ENCODE results near the gene MERTK. TPM values are rescaled to one million over a fixed set of nuclear protein-coding genes. Genes with fewer than 3 reads are reported as not detected.
A peak's percentile ranks its signal among the peaks of the same experiment; 100 is the strongest.

The MERTK gene
- total and polyA plus RNA-seq, 2 of the 13 experiments (the other 11 are each of a cell fraction or from before 2014, with no cell fraction given), result 37.3 to 44.7 TPM

GRCh38 chr2:112047537-112048235 is 149.3 kb downstream of the MERTK start:
- no peak overlapping the region for H3K27ac ChIP-seq (ENCODE audit: extremely low read length, insufficient read depth, low read length)
- H3K4me1 ChIP-seq (ENCODE audit: insufficient read depth, low read length), result peaks cover 35% of the 10 kb centered on the region
- peak overlapping the region in 2 of 3 experiments; percentile 5 to 49; a peak in 3 of 6 replicates for H3K4me3 ChIP-seq (replicated peaks in 1 of 3; ENCODE audit: insufficient read depth in 1 of 3, low read depth in 2 of 3, low read length in 3 of 3)
- peak overlapping the region; percentile 82 for H3K4me2 ChIP-seq (ENCODE audit: low read depth, low read length)
- no peaks in the 10 kb centered on the region for H4K20me1 ChIP-seq (ENCODE audit: insufficient read depth, low read length)
- peak overlapping the region; percentile 90 for H2AFZ ChIP-seq (ENCODE audit: low read length)
- FAIRE-seq, result no peak
- POLR2A ChIA-PET, result interaction anchor here (0.7 to 1.9 kb wide), 5 partner anchors 61 to 163 kb away, joined by 3 to 7 read pairs (median 5); no protein-coding TSS in a partner anchor
- BruUV-seq (replicated peaks), result no TSS peak
- peaks cover 19% of the 10 kb centered on the region for H3K9me3 ChIP-seq (ENCODE audit: low read length)
- in situ Hi-C loops (cut with HindIII; ENCODE audit: extremely low pct_ligation_motif_present, low pct_unique_long_range_greater_than_20kb), result no loop called here
- H3K27me3 ChIP-seq (ENCODE audit: control insufficient read depth in 1 of 2, insufficient read depth in 2 of 2, low read length in 2 of 2), result no peaks in the 10 kb centered on the region
- DNase-seq (ENCODE audit: low spot score), result peak; percentile 76
- H3K9ac ChIP-seq (ENCODE audit: insufficient read depth, low read depth, low read length), result peak overlapping the region; percentile 39
- 15% methylated on average over 7 of the region's 7 CpGs for WGBS (ENCODE audit: low lambda C conversion rate)
- H3K36me3 ChIP-seq (replicated peaks in 1 of 2; ENCODE audit: control insufficient read depth in 1 of 2, insufficient read depth in 2 of 2, low read length in 2 of 2), result no peaks in the 10 kb centered on the region
- CTCF ChIA-PET (ENCODE audit: low intra/inter-chr PET ratio, low total read pairs), result interaction anchor here (1.4 to 3.1 kb wide), 2 partner anchors 150 to 159 kb away, joined by 5 to 50 read pairs; partner anchors contain the start of gene MERTK
- intact Hi-C loops (cut with micrococcal nuclease; ENCODE audit: unreplicated experiment), result no loop called here
- H3K79me2 ChIP-seq (ENCODE audit: insufficient read depth, low read length), result no peaks in the 10 kb centered on the region
- peak; percentile 85 for ATAC-seq
- TF ChIP-seq NKX3-1 (CRISPR knock-in tag; IDR thresholded peaks at IDR 0.05), result no peak
- 0 out of 2 replicates have a peak, but pooled peaks have one; percentile 63 for TF ChIP-seq ZBTB34 (CRISPR knock-in tag; IDR thresholded peaks at IDR 0.05)
- 0 out of 2 replicates have a peak, but pooled peaks have one; percentile 19 for TF ChIP-seq ZFY (CRISPR knock-in tag; IDR thresholded peaks at IDR 0.05)
- peak; percentile 34 for TF ChIP-seq TEAD3 (CRISPR knock-in tag; optimal IDR thresholded peaks at IDR 0.05; ENCODE audit: borderline replicate concordance)
- peak; percentile 21; the same call in 1 of the 2 replicates for TF ChIP-seq SOX5 (CRISPR knock-in tag; IDR thresholded peaks at IDR 0.05; ENCODE audit: borderline replicate concordance)
- TF ChIP-seq NFE2 (CRISPR knock-in tag; IDR thresholded peaks at IDR 0.05), result 0 out of 2 replicates have a peak, but pooled peaks have one; percentile 8
- 0 out of 2 replicates have a peak, but pooled peaks have one; percentile 39 for TF ChIP-seq ATF7 (IDR thresholded peaks at IDR 0.05)
- no peak for TF ChIP-seq ATF7 (CRISPR knock-in tag; IDR thresholded peaks at IDR 0.05)
- 0 out of 2 replicates have a peak, but pooled peaks have one; percentile 17 for TF ChIP-seq TSC22D2 (CRISPR knock-in tag; IDR thresholded peaks at IDR 0.05; ENCODE audit: borderline replicate concordance)
- peak; percentile 18; the same call in 1 of the 2 replicates for TF ChIP-seq TBX3 (IDR thresholded peaks at IDR 0.05; ENCODE audit: borderline replicate concordance)
- no peak for TF ChIP-seq CREB1 (IDR thresholded peaks at IDR 0.05)
- peak; percentile 25; the same call in 1 of the 2 replicates for TF ChIP-seq CREB1 (CRISPR knock-in tag; IDR thresholded peaks at IDR 0.05)
- 0 out of 2 replicates have a peak, but pooled peaks have one; percentile 24 for TF ChIP-seq HMG20A (CRISPR knock-in tag; IDR thresholded peaks at IDR 0.05; ENCODE audit: borderline replicate concordance)
- TF ChIP-seq ZNF362 (CRISPR knock-in tag; IDR thresholded peaks at IDR 0.05; ENCODE audit: borderline replicate concordance), result no peak
- peak; percentile 1; the same call in 1 of the 2 replicates for TF ChIP-seq ZNF772 (CRISPR knock-in tag; IDR thresholded peaks at IDR 0.05)
- 0 out of 2 replicates have a peak, but pooled peaks have one; percentile 13 for TF ChIP-seq BCL6 (CRISPR knock-in tag; IDR thresholded peaks at IDR 0.05)
- no peak for TF ChIP-seq SOX13 (IDR thresholded peaks at IDR 0.05)
- peak in 1 of 2 experiments; percentile 75; a peak in 2 of 4 replicates for TF ChIP-seq SOX13 (CRISPR knock-in tag; conservative IDR thresholded peaks at IDR 0.05 in 1 of 2, IDR thresholded peaks at IDR 0.05 in 1 of 2)
- 0 out of 2 replicates have a peak, but pooled peaks have one; percentile 4 for TF ChIP-seq FOSL2 (CRISPR knock-in tag; IDR thresholded peaks at IDR 0.05)
- peak; percentile 26 for TF ChIP-seq ASH2L (IDR thresholded peaks at IDR 0.05; ENCODE audit: insufficient read length, low read depth, low read length)
- TF ChIP-seq ZNF747 (CRISPR knock-in tag; IDR thresholded peaks at IDR 0.05; ENCODE audit: borderline replicate concordance), result no peak
- TF ChIP-seq EED (CRISPR knock-in tag; IDR thresholded peaks at IDR 0.05), result no peak
- 0 out of 2 replicates have a peak, but pooled peaks have one; percentile 31 for TF ChIP-seq THYN1 (CRISPR knock-in tag; IDR thresholded peaks at IDR 0.05; ENCODE audit: borderline replicate concordance, low read depth)
- 0 out of 2 replicates have a peak, but pooled peaks have one; percentile 11 for TF ChIP-seq PPARG (CRISPR knock-in tag; conservative IDR thresholded peaks at IDR 0.05)
